A673 (cell line): ENCODE data around the gene SFMBT2. TPM values are rescaled to one million over a fixed set of nuclear protein-coding genes. Genes with fewer than 3 reads are reported as not detected.

Experiments
- BruUV-seq: library from RNA; stranded (reverse); fragments of 400-500 nt; replicated peaks from 2 replicates; lab custom pipeline; 2021; lab: Mats Ljungman, UMichigan
- CTCF ChIA-PET: fragments of 300-600 bp; sonication (Branson Sonifier 250); formaldehyde crosslinking; loops from one replicate; lab custom pipeline; 2022; ENCODE audit warnings: antibody characterized with exemption; lab: Charles Lee
- POLR2A ChIA-PET: fragments of 300-600 bp; sonication (Branson Sonifier 250); formaldehyde crosslinking; loops from one replicate; lab custom pipeline; 2022; ENCODE audit warnings: antibody characterized with exemption; ENCODE audit not compliant: low non-redundant PET; lab: Charles Lee
- DNase-seq: peaks from one replicate; pipeline ENCODE4 v3.0.0-alpha.2; 2015; ENCODE audit warnings: low spot score
- H3K27ac ChIP-seq: fragments of 200-600 bp; sonication (generic); 2 replicates; pipeline ENCODE4 v1.5.1; 2016; ENCODE audit warnings: mixed run types, low read depth, mild to moderate bottlenecking, mixed read lengths, antibody characterized with exemption, low read length; ENCODE audit not compliant: poor library complexity, severe bottlenecking
- H3K27me3 ChIP-seq: fragments of 200-600 bp; sonication (generic); replicated peaks from 2 replicates; pipeline ENCODE4 v1.6.1; 2017; ENCODE audit warnings: mixed run types, low read depth, mild to moderate bottlenecking, mixed read lengths, antibody characterized with exemption, low read length; ENCODE audit not compliant: insufficient read depth, poor library complexity
- H3K36me3 ChIP-seq: fragments of 200-600 bp; sonication (generic); 2 replicates; pipeline ENCODE4 v1.6.1; 2016; ENCODE audit warnings: mixed run types, mild to moderate bottlenecking, mixed read lengths, antibody characterized with exemption, low read length; ENCODE audit not compliant: insufficient read depth, poor library complexity, severe bottlenecking
- H3K4me1 ChIP-seq: fragments of 200-600 bp; sonication (generic); 2 replicates; pipeline ENCODE4 v1.6.1; 2017; ENCODE audit warnings: mixed run types, mild to moderate bottlenecking, mixed read lengths, antibody characterized with exemption, low read length; ENCODE audit not compliant: insufficient read depth, poor library complexity, severe bottlenecking
- H3K4me3 ChIP-seq: fragments of 200-600 bp; sonication (generic); 2 replicates; pipeline ENCODE4 v1.5.1; 2016; ENCODE audit warnings: low read depth, mixed run types, mild to moderate bottlenecking, mixed read lengths, low read length; ENCODE audit not compliant: poor library complexity, severe bottlenecking
- H3K9me3 ChIP-seq: fragments of 200-600 bp; sonication (generic); 2 replicates; pipeline ENCODE4 v1.6.1; 2016; ENCODE audit warnings: mixed run types, low read depth, mild to moderate bottlenecking, mixed read lengths, antibody characterized with exemption, low read length; ENCODE audit not compliant: poor library complexity, severe bottlenecking
- EZH2 ChIP-seq: fragments of 200-600 bp; sonication (generic); IDR thresholded peaks from 2 replicates; pipeline ENCODE4 v1.6.1; 2017; ENCODE audit warnings: borderline replicate concordance, low read depth, mild to moderate bottlenecking, mixed read lengths, antibody characterized with exemption, low read length; ENCODE audit not compliant: poor library complexity, severe bottlenecking
- intact Hi-C: fragments of 100-400 bp; cut with micrococcal nuclease; formaldehyde crosslinking; loops from one replicate; pipeline ENCODE4 v1.10.0; 2022; ENCODE audit not compliant: unreplicated experiment
- total RNA-seq: library from RNA; stranded (reverse); gene quantifications from 2 replicates; pipeline ENCODE4 v1.2.3, GENCODE V29; 2021
- TF ChIP-seq, protein P1 (sequence below): fragments of 300-800, 200-600 bp; sonication (generic); conservative IDR thresholded peaks from 2 replicates; pipeline ENCODE4 v1.5.1; 2017; ENCODE audit warnings: low read depth, mild to moderate bottlenecking, antibody characterized with exemption, low read length, moderate library complexity, mixed read lengths

The SFMBT2 gene
- total RNA-seq, 1 experiment from 2014 or later, result 8.2 TPM

DNA sequence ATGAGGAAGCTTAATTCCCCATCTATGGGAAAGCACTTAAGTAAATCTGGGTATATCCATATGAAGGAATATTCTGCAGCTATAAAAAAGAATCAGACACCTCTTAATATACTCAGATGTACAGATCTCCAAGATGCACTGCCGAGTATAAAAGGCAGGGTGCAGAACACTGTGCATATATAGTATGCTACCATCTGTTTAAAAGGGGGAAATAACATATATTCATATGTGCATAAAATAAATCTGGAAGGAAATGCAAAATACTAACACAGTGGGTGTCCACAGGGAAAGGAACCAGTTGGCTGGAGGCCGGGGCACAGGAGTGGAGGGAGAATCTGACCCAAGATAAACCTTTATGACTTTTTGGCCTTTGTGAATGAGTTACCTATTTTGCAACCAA lies 201.4 kb downstream of the SFMBT2 start:
- DNase-seq, result no peak
- Histone ChIP-seq H3K36me3 (no peaks in the 10 kb centered on the region), H3K9me3 (no peaks in the 10 kb centered on the region), H3K27me3 (peaks cover 17% of the 10 kb centered on the region), H3K4me1 (no peaks in the 10 kb centered on the region), H3K27ac (no peak overlapping the region), H3K4me3 (no peak overlapping the region)
- intact Hi-C loops, result no loop called here
- TF ChIP-seq, protein P1, sequence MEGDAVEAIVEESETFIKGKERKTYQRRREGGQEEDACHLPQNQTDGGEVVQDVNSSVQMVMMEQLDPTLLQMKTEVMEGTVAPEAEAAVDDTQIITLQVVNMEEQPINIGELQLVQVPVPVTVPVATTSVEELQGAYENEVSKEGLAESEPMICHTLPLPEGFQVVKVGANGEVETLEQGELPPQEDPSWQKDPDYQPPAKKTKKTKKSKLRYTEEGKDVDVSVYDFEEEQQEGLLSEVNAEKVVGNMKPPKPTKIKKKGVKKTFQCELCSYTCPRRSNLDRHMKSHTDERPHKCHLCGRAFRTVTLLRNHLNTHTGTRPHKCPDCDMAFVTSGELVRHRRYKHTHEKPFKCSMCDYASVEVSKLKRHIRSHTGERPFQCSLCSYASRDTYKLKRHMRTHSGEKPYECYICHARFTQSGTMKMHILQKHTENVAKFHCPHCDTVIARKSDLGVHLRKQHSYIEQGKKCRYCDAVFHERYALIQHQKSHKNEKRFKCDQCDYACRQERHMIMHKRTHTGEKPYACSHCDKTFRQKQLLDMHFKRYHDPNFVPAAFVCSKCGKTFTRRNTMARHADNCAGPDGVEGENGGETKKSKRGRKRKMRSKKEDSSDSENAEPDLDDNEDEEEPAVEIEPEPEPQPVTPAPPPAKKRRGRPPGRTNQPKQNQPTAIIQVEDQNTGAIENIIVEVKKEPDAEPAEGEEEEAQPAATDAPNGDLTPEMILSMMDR, result no peak
- TF ChIP-seq EZH2, result no peak
- POLR2A ChIA-PET, result no interaction called here
- CTCF ChIA-PET, result interaction anchor here (0.6 kb wide), 1 partner anchor 26 kb away, joined by 3 read pairs; no protein-coding TSS in a partner anchor
- no TSS peak for BruUV-seq

DNA sequence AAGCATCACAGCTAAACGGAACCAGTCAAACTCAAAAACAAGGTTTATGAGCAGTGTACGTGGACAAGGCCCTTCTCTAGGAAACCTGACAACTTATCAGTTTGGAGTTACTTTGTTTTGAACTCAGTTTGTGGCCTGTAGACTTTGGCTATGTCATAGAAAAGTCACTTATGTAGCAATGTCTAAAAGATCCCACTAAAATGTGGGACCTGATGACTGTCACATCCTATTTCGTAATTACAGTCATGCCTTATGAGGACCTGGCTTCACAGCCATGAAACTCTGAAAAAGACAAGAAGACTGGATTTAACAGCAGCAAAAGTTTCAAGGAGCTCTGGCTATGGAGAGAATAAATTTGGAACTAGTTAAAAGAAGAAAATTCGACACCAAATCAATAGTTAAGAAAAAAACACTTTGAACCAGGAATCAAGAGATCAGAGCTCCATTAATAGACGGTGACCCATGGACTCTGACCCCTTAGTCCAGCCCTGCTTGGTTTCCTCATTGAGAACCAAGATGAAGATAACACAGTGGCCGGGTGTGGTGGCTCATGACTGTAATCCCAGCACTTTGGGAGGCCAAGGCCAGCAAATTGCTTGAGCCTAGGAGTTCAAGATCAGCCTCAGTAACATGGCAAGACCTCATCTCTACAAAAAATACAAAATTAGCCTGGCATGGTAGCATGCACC lies 204.3 kb downstream of the SFMBT2 start:
- no TSS peak for BruUV-seq
- no peak for TF ChIP-seq EZH2
- TF ChIP-seq, protein P1, result no peak
- DNase-seq, result no peak
- Histone ChIP-seq H3K27ac (no peak overlapping the region), H3K4me1 (no peaks in the 10 kb centered on the region), H3K4me3 (no peak overlapping the region), H3K27me3 (peaks cover 23% of the 10 kb centered on the region), H3K9me3 (no peaks in the 10 kb centered on the region), H3K36me3 (no peaks in the 10 kb centered on the region)
- ChIA-PET POLR2A (no interaction called here), CTCF (no interaction called here)
- intact Hi-C loops, result no loop called here

DNA sequence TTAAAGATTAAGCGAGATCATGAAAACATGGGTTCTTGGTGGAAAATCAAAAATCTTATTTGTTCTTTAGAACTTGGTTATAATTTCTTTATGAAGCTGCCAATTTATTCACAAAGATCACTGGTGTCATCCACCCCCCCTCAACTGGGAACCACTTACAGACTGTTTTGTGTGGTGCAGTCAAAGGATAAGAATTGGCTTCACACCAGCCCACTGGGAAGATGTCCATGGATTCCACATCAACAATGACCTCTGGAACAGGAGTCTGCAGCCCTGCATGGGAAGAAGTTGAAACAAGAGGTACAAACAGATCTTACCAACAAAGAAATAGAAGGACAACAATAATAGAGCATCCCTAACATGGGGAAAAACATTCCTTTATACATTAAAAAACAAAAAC lies 205.2 kb downstream of the SFMBT2 start:
- DNase-seq, result no peak
- Histone ChIP-seq H3K4me3 (no peak overlapping the region), H3K9me3 (no peaks in the 10 kb centered on the region), H3K4me1 (no peaks in the 10 kb centered on the region), H3K27ac (no peak overlapping the region), H3K36me3 (no peaks in the 10 kb centered on the region), H3K27me3 (peaks cover 23% of the 10 kb centered on the region)
- ChIA-PET CTCF (no interaction called here), POLR2A (no interaction called here)
- no TSS peak for BruUV-seq
- intact Hi-C loops, result no loop called here
- TF ChIP-seq, protein P1, result no peak
- no peak for TF ChIP-seq EZH2
